ENCODE results near the gene PTPRD. TPM values are rescaled to one million over a fixed set of nuclear protein-coding genes. Genes with fewer than 3 reads are reported as not detected.

Gene PTPRD
- total and polyA plus RNA-seq, 3 experiments from 2014 or later = 0.02 to 0.04 TPM; not detected in 1

GRCh38 chr9:8895861-8896224 lies 1717.0 kb downstream of the PTPRD start:
- Mint-ChIP-seq H3K27ac (no peak overlapping the region), H3K4me1 (no peaks in the 10 kb centered on the region), H3K9me3 (no peaks in the 10 kb centered on the region), H3K27me3 (no peaks in the 10 kb centered on the region), H3K36me3 (no peaks in the 10 kb centered on the region), H3K4me3 (no peak overlapping the region)
- Histone ChIP-seq H3K36me3 (ENCODE audit: insufficient read depth, low read length) (no peaks in the 10 kb centered on the region), H3K27ac (ENCODE audit: low read depth, low read length) (no peak overlapping the region), H3K9me3 (ENCODE audit: low read length) (no peaks in the 10 kb centered on the region), H3K27me3 (ENCODE audit: insufficient read depth, low read length, poor library complexity, severe bottlenecking) (no peaks in the 10 kb centered on the region), H3K4me3 (ENCODE audit: low read length) (no peak overlapping the region), H3K4me1 (ENCODE audit: insufficient read depth, low read length) (no peaks in the 10 kb centered on the region)
- ChIA-PET CTCF (no interaction called here), POLR2A (no interaction called here)
- DNase-seq = no peak

- Mint-ChIP-seq H3K36me3 (no peaks in the 10 kb centered on the region), H3K27ac (no peak overlapping the region), H3K4me3 (no peak overlapping the region), H3K4me1 (no peaks in the 10 kb centered on the region), H3K27me3 (no peaks in the 10 kb centered on the region), H3K9me3 (no peaks in the 10 kb centered on the region)
- H3K36me3 ChIP-seq (ENCODE audit: insufficient read depth, low read length) = no peaks in the 10 kb centered on the region
- H3K9me3 ChIP-seq (ENCODE audit: low read length) = no peaks in the 10 kb centered on the region
- H3K4me1 ChIP-seq (ENCODE audit: insufficient read depth, low read length) = no peaks in the 10 kb centered on the region
- no peak overlapping the region for H3K4me3 ChIP-seq (ENCODE audit: low read length)
- H3K27ac ChIP-seq (ENCODE audit: low read depth, low read length) = no peak overlapping the region
- POLR2A ChIA-PET = no interaction called here
- H3K27me3 ChIP-seq (ENCODE audit: insufficient read depth, low read length, poor library complexity, severe bottlenecking) = no peaks in the 10 kb centered on the region
- no peak for DNase-seq
- CTCF ChIA-PET = no interaction called here
Observed at GRCh38 chr9:8895106-8895860, 1717.5 kb downstream of the PTPRD start.

GRCh38 chr9:8890695-8891094 lies 1722.1 kb downstream of the PTPRD start:
- no peaks in the 10 kb centered on the region for H3K36me3 ChIP-seq (ENCODE audit: insufficient read depth, low read length)
- no peaks in the 10 kb centered on the region for H3K4me1 Mint-ChIP-seq
- no peak overlapping the region for H3K27ac Mint-ChIP-seq
- no peak overlapping the region for H3K4me3 ChIP-seq (ENCODE audit: low read length)
- POLR2A ChIA-PET = no interaction called here
- no peaks in the 10 kb centered on the region for H3K4me1 ChIP-seq (ENCODE audit: insufficient read depth, low read length)
- no peaks in the 10 kb centered on the region for H3K9me3 Mint-ChIP-seq
- H3K27me3 ChIP-seq (ENCODE audit: insufficient read depth, low read length, poor library complexity, severe bottlenecking) = no peaks in the 10 kb centered on the region
- no peak for DNase-seq
- H3K4me3 Mint-ChIP-seq = no peak overlapping the region
- CTCF ChIA-PET = no interaction called here
- no peaks in the 10 kb centered on the region for H3K27me3 Mint-ChIP-seq
- no peaks in the 10 kb centered on the region for H3K9me3 ChIP-seq (ENCODE audit: low read length)
- H3K36me3 Mint-ChIP-seq = no peaks in the 10 kb centered on the region
- no peak overlapping the region for H3K27ac ChIP-seq (ENCODE audit: low read depth, low read length)

GRCh38 chr9:8889100-8889499 lies 1723.7 kb downstream of the PTPRD start:
- peak overlapping the region in 1 of 8 donors; percentile 39 for H3K27ac Mint-ChIP-seq
- no peak overlapping the region for H3K4me3 Mint-ChIP-seq
- Histone ChIP-seq H3K27ac (ENCODE audit: low read depth, low read length) (no peak overlapping the region), H3K9me3 (ENCODE audit: low read length) (no peaks in the 10 kb centered on the region), H3K4me1 (ENCODE audit: insufficient read depth, low read length) (no peaks in the 10 kb centered on the region), H3K4me3 (ENCODE audit: low read length) (no peak overlapping the region), H3K27me3 (ENCODE audit: insufficient read depth, low read length, poor library complexity, severe bottlenecking) (no peaks in the 10 kb centered on the region), H3K36me3 (ENCODE audit: insufficient read depth, low read length) (no peaks in the 10 kb centered on the region)
- no peaks in the 10 kb centered on the region for H3K36me3 Mint-ChIP-seq
- H3K9me3 Mint-ChIP-seq = peaks cover 0 to 3% (median 0%) of the 10 kb centered on the region in 5 donors
- no peak for DNase-seq
- POLR2A ChIA-PET = no interaction called here
- H3K27me3 Mint-ChIP-seq = no peaks in the 10 kb centered on the region
- no peaks in the 10 kb centered on the region for H3K4me1 Mint-ChIP-seq
- CTCF ChIA-PET = no interaction called here

GRCh38 chr9:8888591-8888990 lies 1724.2 kb downstream of the PTPRD start:
- Histone ChIP-seq H3K27ac (ENCODE audit: low read depth, low read length) (no peak overlapping the region), H3K27me3 (ENCODE audit: insufficient read depth, low read length, poor library complexity, severe bottlenecking) (no peaks in the 10 kb centered on the region), H3K9me3 (ENCODE audit: low read length) (no peaks in the 10 kb centered on the region), H3K4me1 (ENCODE audit: insufficient read depth, low read length) (no peaks in the 10 kb centered on the region), H3K4me3 (ENCODE audit: low read length) (no peak overlapping the region), H3K36me3 (ENCODE audit: insufficient read depth, low read length) (no peaks in the 10 kb centered on the region)
- H3K4me1 Mint-ChIP-seq = no peaks in the 10 kb centered on the region
- peaks cover 0 to 4% (median 0%) of the 10 kb centered on the region in 5 donors for H3K9me3 Mint-ChIP-seq
- ChIA-PET POLR2A (no interaction called here), CTCF (no interaction called here)
- H3K4me3 Mint-ChIP-seq = no peak overlapping the region
- H3K27ac Mint-ChIP-seq = no peak overlapping the region
- no peak for DNase-seq
- H3K36me3 Mint-ChIP-seq = no peaks in the 10 kb centered on the region
- no peaks in the 10 kb centered on the region for H3K27me3 Mint-ChIP-seq

GRCh38 chr9:8887369-8887768 lies 1725.4 kb downstream of the PTPRD start:
- H3K27ac ChIP-seq (ENCODE audit: low read depth, low read length) = no peak overlapping the region
- H3K4me1 ChIP-seq (ENCODE audit: insufficient read depth, low read length) = no peaks in the 10 kb centered on the region
- DNase-seq = no peak
- Mint-ChIP-seq H3K9me3 (peaks cover 0 to 5% (median 0%) of the 10 kb centered on the region in 5 donors), H3K27ac (no peak overlapping the region), H3K27me3 (no peaks in the 10 kb centered on the region), H3K4me1 (no peaks in the 10 kb centered on the region), H3K36me3 (no peaks in the 10 kb centered on the region), H3K4me3 (no peak overlapping the region)
- CTCF ChIA-PET = no interaction called here
- POLR2A ChIA-PET = no interaction called here
- H3K27me3 ChIP-seq (ENCODE audit: insufficient read depth, low read length, poor library complexity, severe bottlenecking) = no peaks in the 10 kb centered on the region
- H3K9me3 ChIP-seq (ENCODE audit: low read length) = no peaks in the 10 kb centered on the region
- H3K4me3 ChIP-seq (ENCODE audit: low read length) = no peak overlapping the region
- H3K36me3 ChIP-seq (ENCODE audit: insufficient read depth, low read length) = no peaks in the 10 kb centered on the region

GRCh38 chr9:8883321-8883720 lies 1729.5 kb downstream of the PTPRD start:
- Mint-ChIP-seq H3K27ac (no peak overlapping the region), H3K36me3 (no peaks in the 10 kb centered on the region), H3K9me3 (peaks cover 0 to 5% (median 0%) of the 10 kb centered on the region in 5 donors), H3K4me1 (no peaks in the 10 kb centered on the region), H3K27me3 (no peaks in the 10 kb centered on the region), H3K4me3 (no peak overlapping the region)
- no peaks in the 10 kb centered on the region for H3K9me3 ChIP-seq (ENCODE audit: low read length)
- no peaks in the 10 kb centered on the region for H3K36me3 ChIP-seq (ENCODE audit: insufficient read depth, low read length)
- no peak overlapping the region for H3K4me3 ChIP-seq (ENCODE audit: low read length)
- no peaks in the 10 kb centered on the region for H3K27me3 ChIP-seq (ENCODE audit: insufficient read depth, low read length, poor library complexity, severe bottlenecking)
- H3K4me1 ChIP-seq (ENCODE audit: insufficient read depth, low read length) = no peaks in the 10 kb centered on the region
- POLR2A ChIA-PET = no interaction called here
- DNase-seq = no peak
- H3K27ac ChIP-seq (ENCODE audit: low read depth, low read length) = no peak overlapping the region
- CTCF ChIA-PET = no interaction called here

- H3K27ac ChIP-seq (ENCODE audit: low read depth, low read length) = no peak overlapping the region
- H3K36me3 ChIP-seq (ENCODE audit: insufficient read depth, low read length) = no peaks in the 10 kb centered on the region
- ChIA-PET CTCF (no interaction called here), POLR2A (no interaction called here)
- peaks cover 0 to 3% of the 10 kb centered on the region in 2 donors for H3K27me3 Mint-ChIP-seq
- no peak overlapping the region for H3K27ac Mint-ChIP-seq
- H3K36me3 Mint-ChIP-seq = no peaks in the 10 kb centered on the region
- H3K27me3 ChIP-seq (ENCODE audit: insufficient read depth, low read length, poor library complexity, severe bottlenecking) = no peaks in the 10 kb centered on the region
- no peak overlapping the region for H3K4me3 ChIP-seq (ENCODE audit: low read length)
- H3K4me3 Mint-ChIP-seq = no peak overlapping the region
- H3K9me3 Mint-ChIP-seq = peaks cover 0 to 6% (median 0%) of the 10 kb centered on the region in 5 donors
- H3K4me1 Mint-ChIP-seq = no peaks in the 10 kb centered on the region
- H3K9me3 ChIP-seq (ENCODE audit: low read length) = no peaks in the 10 kb centered on the region
- DNase-seq = no peak
- no peaks in the 10 kb centered on the region for H3K4me1 ChIP-seq (ENCODE audit: insufficient read depth, low read length)
Observed at GRCh38 chr9:8880060-8880459, 1732.7 kb downstream of the PTPRD start.
